GM12891 (cell line): ENCODE results near the gene MAGI1.
"Not testable (repeated sequence)": the region's sequence is repeated elsewhere in the genome, so short reads cannot be mapped to it uniquely, and the experiment has no call there.

Experiments
- PAX5 ChIP-seq: IDR thresholded peaks from 2 replicates; pipeline ENCODE4 v1.6.1; 2011; ENCODE audit warnings: low read length, moderate library complexity, mild to moderate bottlenecking; ENCODE audit not compliant: insufficient read depth, severe bottlenecking
- POLR2A ChIP-seq: IDR thresholded peaks from 2 replicates; pipeline ENCODE4 v1.6.1; 2011; ENCODE audit warnings: low read depth, low read length, control low read depth
- POLR2AphosphoS5 ChIP-seq: IDR thresholded peaks from 2 replicates; pipeline ENCODE4 v1.6.1; 2011; ENCODE audit warnings: low read depth, low read length, control low read depth

GRCh38 chr3:65607965-65608460, 430.7 kb downstream of the MAGI1 start:
- not testable (repeated sequence) for TF ChIP-seq POLR2A, POLR2AphosphoS5, PAX5
